GM12878 (cell line): ENCODE results near the gene DDX39B. TPM values are rescaled to one million over a fixed set of nuclear protein-coding genes. Genes with fewer than 3 reads are reported as not detected.
A peak's percentile ranks its signal among the peaks of the same experiment; 100 is the strongest.

Experiments used
- E2F4 ChIP-seq: IDR thresholded peaks from 2 replicates; pipeline ENCODE4 v1.6.1; 2012; ENCODE audit warnings: low read depth, low read length, improper control_type of control experiment
- HCFC1 ChIP-seq: fragments of 150-350 bp; IDR thresholded peaks from 2 replicates; pipeline ENCODE4 v1.6.1; 2014; ENCODE audit warnings: low read length
- MLLT1 ChIP-seq: fragments of 450-650 bp; IDR thresholded peaks from 2 replicates; pipeline ENCODE4 v1.6.1; 2016; ENCODE audit warnings: mild to moderate bottlenecking
- NR2C2 ChIP-seq: IDR thresholded peaks from 2 replicates; pipeline ENCODE4 v1.6.1; 2011; ENCODE audit warnings: borderline replicate concordance, low read depth; ENCODE audit not compliant: control insufficient read depth, insufficient read length
- POLR2AphosphoS5 ChIP-seq: IDR thresholded peaks from 2 replicates; pipeline ENCODE4 v1.6.1; 2011; ENCODE audit warnings: mild to moderate bottlenecking, low read length, inconsistent platforms
- POU2F2 ChIP-seq: IDR thresholded peaks from 3 replicates; pipeline ENCODE4 v1.6.1; 2011; ENCODE audit warnings: low read depth, mild to moderate bottlenecking, low read length, borderline replicate concordance
- PRDM15 ChIP-seq: fragments of 450-650 bp; formaldehyde crosslinking; IDR thresholded peaks from 2 replicates; pipeline ENCODE4 v1.4.0; 2020; ENCODE audit warnings: mild to moderate bottlenecking, moderate library complexity
- RB1 ChIP-seq: fragments of 450-650 bp; formaldehyde crosslinking; IDR thresholded peaks from 2 replicates; pipeline ENCODE4 v1.6.1; 2017; ENCODE audit warnings: mild to moderate bottlenecking, borderline replicate concordance
- REST ChIP-seq: IDR thresholded peaks from 2 replicates; pipeline ENCODE4 v1.6.1; 2012; ENCODE audit warnings: mild to moderate bottlenecking, low read depth, low read length
- RFX5 ChIP-seq: IDR thresholded peaks from 2 replicates; pipeline ENCODE4 v1.6.1; 2011; ENCODE audit warnings: low read depth, low read length, improper control_type of control experiment
- USF2 ChIP-seq: IDR thresholded peaks from 2 replicates; pipeline ENCODE4 v1.6.1; 2011; ENCODE audit warnings: low read depth, low read length, improper control_type of control experiment, borderline replicate concordance
- ZBTB33 ChIP-seq: fragments of 450-650 bp; IDR thresholded peaks from 2 replicates; pipeline ENCODE4 v1.6.1; 2017; ENCODE audit warnings: mild to moderate bottlenecking
- ZNF207 ChIP-seq: fragments of 450-650 bp; IDR thresholded peaks from 2 replicates; pipeline ENCODE4 v1.6.1; 2014; ENCODE audit warnings: antibody characterized with exemption, mild to moderate bottlenecking, borderline replicate concordance
- ZNF217 ChIP-seq: fragments of 450-650 bp; IDR thresholded peaks from 2 replicates; pipeline ENCODE4 v1.6.1; 2017; ENCODE audit warnings: antibody characterized with exemption, mild to moderate bottlenecking
- ZNF24 ChIP-seq: fragments of 450-650 bp; IDR thresholded peaks from 2 replicates; pipeline ENCODE4 v1.6.1; 2017; ENCODE audit warnings: antibody characterized with exemption, mild to moderate bottlenecking
- polyA plus RNA-seq, 11 experiments: library from polyadenylated mRNA; depleted of rRNA in 4 of 11; unstranded in 6 of 11; stranded (reverse) in 5 of 11; fragments of >200 nt; fragmentation: Nextera tagmentation in 4 of 11; fragmentation: Illumina TruSeq in 1 of 11; extraction: Ambion mirVana in 4 of 11; extraction: Trizol in 1 of 11; gene quantifications; 1 replicate in 1 of 11; 2 replicates in 10 of 11; pipeline versions ENCODE4 v1.2.1 to v1.2.3, GENCODE V29; 2011 to 2016; ENCODE audit warnings: inconsistent platforms in 2 of 11, missing spikeins in 2 of 11, low read depth in 1 of 11
- total RNA-seq, 4 experiments: library from RNA; depleted of rRNA in 3 of 4; stranded (reverse); fragments of >200 nt in 3 of 4; fragmentation: Illumina TruSeq in 1 of 4; extraction: Trizol in 1 of 4; gene quantifications; 2 replicates each; pipeline versions ENCODE4 v1.2.1 to v1.2.3, GENCODE V29; 2013 to 2021

Gene DDX39B
- total and polyA plus RNA-seq, 10 of the 15 experiments (the other 5 are each of a cell fraction or from before 2014, with no cell fraction given): 271 to 661 (median 330) TPM

GRCh38 chr6:31558631-31559500 is 17.1 kb upstream of the DDX39B start (continued):
- TF ChIP-seq PRDM15: 0 out of 2 replicates have a peak, but pooled peaks have one; percentile 28
- TF ChIP-seq HCFC1: no peak
- 0 out of 2 replicates have a peak, but pooled peaks have one; percentile 71 for TF ChIP-seq ZNF207
- peak; percentile 76 for TF ChIP-seq POU2F2
- no peak for TF ChIP-seq ZNF24
- no peak for TF ChIP-seq NR2C2
- TF ChIP-seq ZNF217: no peak; the same call in 1 of the 2 replicates
- 0 out of 2 replicates have a peak, but pooled peaks have one; percentile 21 for TF ChIP-seq ZBTB33
- no peak for TF ChIP-seq USF2
- no peak for TF ChIP-seq REST
- TF ChIP-seq POLR2AphosphoS5: peak; percentile 91
- peak; percentile 72; the same call in 1 of the 2 replicates for TF ChIP-seq RB1
- TF ChIP-seq RFX5: no peak
- 0 out of 2 replicates have a peak, but pooled peaks have one; percentile 6 for TF ChIP-seq E2F4
- TF ChIP-seq MLLT1: peak; percentile 89
